ENCODE results near the gene OR11A1.
"Not testable (repeated sequence)": the region's sequence is repeated elsewhere in the genome, so short reads cannot be mapped to it uniquely, and the experiment has no call there.

OR11A1 gene

GRCh38 chr6:29465279-29465678 lies 8.4 kb upstream of the OR11A1 start:
- Histone ChIP-seq H3K4me1 (ENCODE audit: insufficient read depth, insufficient read length) (no peaks in the 10 kb centered on the region), H3K27me3 (ENCODE audit: insufficient read depth, insufficient read length) (no peaks in the 10 kb centered on the region), H3K4me3 (ENCODE audit: insufficient read length, low read depth) (no peak overlapping the region), H3K36me3 (ENCODE audit: insufficient read depth, insufficient read length, low read length) (no peaks in the 10 kb centered on the region), H3K9ac (ENCODE audit: insufficient read length, low read depth) (no peak overlapping the region), H3K9me3 (ENCODE audit: insufficient read depth, low read length) (no peaks in the 10 kb centered on the region)
- DNase-seq (ENCODE audit: low read depth, low spot score) = no peak
- TF ChIP-seq YY1 (IDR thresholded peaks at IDR 0.05; ENCODE audit: insufficient read depth, insufficient read length) = no peak
- no peak for TF ChIP-seq SUZ12 (IDR thresholded peaks at IDR 0.05; ENCODE audit: extremely low read depth, insufficient read depth, insufficient read length)
- TF ChIP-seq ZNF274 (IDR thresholded peaks at IDR 0.05; ENCODE audit: low read depth, low read length) = no peak

DNA sequence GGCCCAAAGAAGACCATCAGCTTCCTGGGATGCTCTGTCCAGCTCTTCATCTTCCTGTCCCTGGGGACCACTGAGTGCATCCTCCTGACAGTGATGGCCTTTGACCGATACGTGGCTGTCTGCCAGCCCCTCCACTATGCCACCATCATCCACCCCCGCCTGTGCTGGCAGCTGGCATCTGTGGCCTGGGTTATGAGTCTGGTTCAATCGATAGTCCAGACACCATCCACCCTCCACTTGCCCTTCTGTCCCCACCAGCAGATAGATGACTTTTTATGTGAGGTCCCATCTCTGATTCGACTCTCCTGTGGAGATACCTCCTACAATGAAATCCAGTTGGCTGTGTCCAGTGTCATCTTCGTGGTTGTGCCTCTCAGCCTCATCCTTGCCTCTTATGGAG lies 5.2 kb upstream of the OR11A1 start:
- H3K36me3 ChIP-seq (ENCODE audit: insufficient read depth, insufficient read length, low read length) = no peaks in the 10 kb centered on the region
- H3K4me1 ChIP-seq (ENCODE audit: insufficient read depth, insufficient read length) = no peaks in the 10 kb centered on the region
- no peak for DNase-seq (ENCODE audit: low read depth, low spot score)
- no peak for TF ChIP-seq ZNF274 (IDR thresholded peaks at IDR 0.05; ENCODE audit: low read depth, low read length)
- TF ChIP-seq SUZ12 (IDR thresholded peaks at IDR 0.05; ENCODE audit: extremely low read depth, insufficient read depth, insufficient read length) = no peak
- TF ChIP-seq YY1 (IDR thresholded peaks at IDR 0.05; ENCODE audit: insufficient read depth, insufficient read length) = no peak
- H3K9me3 ChIP-seq (ENCODE audit: insufficient read depth, low read length) = no peaks in the 10 kb centered on the region
- H3K4me3 ChIP-seq (ENCODE audit: insufficient read length, low read depth) = no peak overlapping the region
- no peak overlapping the region for H3K9ac ChIP-seq (ENCODE audit: insufficient read length, low read depth)
- no peaks in the 10 kb centered on the region for H3K27me3 ChIP-seq (ENCODE audit: insufficient read depth, insufficient read length)

GRCh38 chr6:29461021-29461814 lies 4.3 kb upstream of the OR11A1 start:
- Histone ChIP-seq H3K9me3 (ENCODE audit: insufficient read depth, low read length) (no peaks in the 10 kb centered on the region), H3K9ac (ENCODE audit: insufficient read length, low read depth) (no peak overlapping the region), H3K4me1 (ENCODE audit: insufficient read depth, insufficient read length) (no peaks in the 10 kb centered on the region), H3K36me3 (ENCODE audit: insufficient read depth, insufficient read length, low read length) (no peaks in the 10 kb centered on the region), H3K27me3 (ENCODE audit: insufficient read depth, insufficient read length) (no peaks in the 10 kb centered on the region), H3K4me3 (ENCODE audit: insufficient read length, low read depth) (no peak overlapping the region)
- no peak for TF ChIP-seq ZNF274 (IDR thresholded peaks at IDR 0.05; ENCODE audit: low read depth, low read length)
- TF ChIP-seq YY1 (IDR thresholded peaks at IDR 0.05; ENCODE audit: insufficient read depth, insufficient read length) = no peak
- no peak for TF ChIP-seq SUZ12 (IDR thresholded peaks at IDR 0.05; ENCODE audit: extremely low read depth, insufficient read depth, insufficient read length)
- DNase-seq (ENCODE audit: low read depth, low spot score) = no peak

GRCh38 chr6:29451471-29452193 lies 5.2 kb downstream of the OR11A1 start:
- no peak for DNase-seq (ENCODE audit: low read depth, low spot score)
- H3K36me3 ChIP-seq (ENCODE audit: insufficient read depth, insufficient read length, low read length) = no peaks in the 10 kb centered on the region
- H3K9me3 ChIP-seq (ENCODE audit: insufficient read depth, low read length) = no peaks in the 10 kb centered on the region
- no peak overlapping the region for H3K4me3 ChIP-seq (ENCODE audit: insufficient read length, low read depth)
- no peaks in the 10 kb centered on the region for H3K27me3 ChIP-seq (ENCODE audit: insufficient read depth, insufficient read length)
- TF ChIP-seq SUZ12 (IDR thresholded peaks at IDR 0.05; ENCODE audit: extremely low read depth, insufficient read depth, insufficient read length) (no peak), ZNF274 (IDR thresholded peaks at IDR 0.05; ENCODE audit: low read depth, low read length) (no peak), YY1 (IDR thresholded peaks at IDR 0.05; ENCODE audit: insufficient read depth, insufficient read length) (no peak)
- no peak overlapping the region for H3K9ac ChIP-seq (ENCODE audit: insufficient read length, low read depth)
- H3K4me1 ChIP-seq (ENCODE audit: insufficient read depth, insufficient read length) = no peaks in the 10 kb centered on the region

- H3K27me3 ChIP-seq (ENCODE audit: insufficient read depth, insufficient read length) = no peaks in the 10 kb centered on the region
- no peaks in the 10 kb centered on the region for H3K4me1 ChIP-seq (ENCODE audit: insufficient read depth, insufficient read length)
- no peaks in the 10 kb centered on the region for H3K36me3 ChIP-seq (ENCODE audit: insufficient read depth, insufficient read length, low read length)
- H3K4me3 ChIP-seq (ENCODE audit: insufficient read length, low read depth) = no peak overlapping the region
- TF ChIP-seq ZNF274 (IDR thresholded peaks at IDR 0.05; ENCODE audit: low read depth, low read length) (no peak), YY1 (IDR thresholded peaks at IDR 0.05; ENCODE audit: insufficient read depth, insufficient read length) (no peak), SUZ12 (IDR thresholded peaks at IDR 0.05; ENCODE audit: extremely low read depth, insufficient read depth, insufficient read length) (no peak)
- peak; percentile 55 for DNase-seq (ENCODE audit: low read depth, low spot score)
- H3K9ac ChIP-seq (ENCODE audit: insufficient read length, low read depth) = no peak overlapping the region
- H3K9me3 ChIP-seq (ENCODE audit: insufficient read depth, low read length) = peaks cover 10% of the 10 kb centered on the region; the same call in 1 of the 2 replicates
Measured at GRCh38 chr6:29447670-29448069, 9.2 kb downstream of the OR11A1 start.

DNA sequence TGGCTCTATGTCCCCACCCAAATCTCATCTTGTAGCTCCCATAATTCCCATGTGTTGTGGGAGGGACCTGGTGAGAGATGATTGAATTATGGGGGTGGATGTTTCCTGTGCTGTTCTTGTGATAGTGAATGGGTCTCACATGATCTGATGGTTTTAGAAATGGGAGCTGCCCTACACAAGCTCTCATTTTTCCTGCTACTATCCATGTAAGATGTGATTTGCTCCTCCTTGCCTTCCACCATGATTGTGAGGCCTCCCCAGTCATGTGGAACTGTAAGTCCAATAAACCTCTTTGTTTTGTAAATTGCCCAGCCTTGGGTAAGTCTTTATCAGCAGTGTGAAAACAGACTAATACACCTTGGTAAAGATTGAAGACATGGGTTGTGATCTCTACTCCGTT lies 12.8 kb downstream of the OR11A1 start:
- DNase-seq (ENCODE audit: low read depth, low spot score); H3K27me3 ChIP-seq (ENCODE audit: insufficient read depth, insufficient read length); H3K4me1 ChIP-seq (ENCODE audit: insufficient read depth, insufficient read length); H3K4me3 ChIP-seq (ENCODE audit: insufficient read length, low read depth); H3K9ac ChIP-seq (ENCODE audit: insufficient read length, low read depth); H3K9me3 ChIP-seq (ENCODE audit: insufficient read depth, low read length); H3K36me3 ChIP-seq (ENCODE audit: insufficient read depth, insufficient read length, low read length): not testable (repeated sequence)

DNA sequence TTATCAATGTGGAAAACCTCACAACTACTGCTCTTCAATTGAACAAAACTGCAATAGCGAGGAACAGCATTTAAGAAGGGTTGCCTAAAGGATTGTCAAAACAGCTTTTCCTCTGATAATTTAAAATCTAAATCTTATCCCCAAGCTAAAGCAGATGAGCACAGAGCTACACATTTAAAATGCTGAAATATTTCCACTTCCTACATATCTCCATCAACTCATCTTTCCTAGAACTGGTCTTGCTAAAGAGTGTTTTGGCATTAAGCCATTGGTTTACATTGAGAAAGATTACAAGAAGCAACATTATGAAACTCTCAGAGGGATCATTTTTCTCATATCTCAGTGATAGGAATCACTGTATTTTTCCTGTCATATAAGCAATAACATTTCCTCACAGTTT lies 14.2 kb downstream of the OR11A1 start:
- Histone ChIP-seq H3K9ac (ENCODE audit: insufficient read length, low read depth) (no peak overlapping the region), H3K9me3 (ENCODE audit: insufficient read depth, low read length) (peaks cover 10% of the 10 kb centered on the region; the same call in 1 of the 2 replicates), H3K27me3 (ENCODE audit: insufficient read depth, insufficient read length) (no peaks in the 10 kb centered on the region), H3K4me1 (ENCODE audit: insufficient read depth, insufficient read length) (no peaks in the 10 kb centered on the region), H3K4me3 (ENCODE audit: insufficient read length, low read depth) (no peak overlapping the region), H3K36me3 (ENCODE audit: insufficient read depth, insufficient read length, low read length) (no peaks in the 10 kb centered on the region)
- TF ChIP-seq YY1 (IDR thresholded peaks at IDR 0.05; ENCODE audit: insufficient read depth, insufficient read length) = no peak
- TF ChIP-seq SUZ12 (IDR thresholded peaks at IDR 0.05; ENCODE audit: extremely low read depth, insufficient read depth, insufficient read length) = no peak
- TF ChIP-seq ZNF274 (IDR thresholded peaks at IDR 0.05; ENCODE audit: low read depth, low read length) = no peak
- no peak for DNase-seq (ENCODE audit: low read depth, low spot score)
